ENCODE data around the gene DSG2.

- TF ChIP-seq CTCF (IDR thresholded peaks at IDR 0.05; ENCODE audit: insufficient read depth, low read length, poor library complexity, severe bottlenecking) (no peak), EZH2phosphoT487 (conservative IDR thresholded peaks at IDR 0.05; ENCODE audit: low read length) (no peak)
Observed at GRCh38 chr18:31551883-31552282, 53.9 kb downstream of the DSG2 start.
